ENCODE measurements around the gene TMEM174. TPM values are rescaled to one million over a fixed set of nuclear protein-coding genes. Genes with fewer than 3 reads are reported as not detected.

Gene TMEM174
- total RNA-seq, 2 experiments from 2014 or later: 0.25 TPM; not detected in 1

- H3K4me2 ChIP-seq (ENCODE audit: low read length): no peak overlapping the region
- intact Hi-C loops (cut with micrococcal nuclease; ENCODE audit: unreplicated experiment): no loop called here
- ChIA-PET POLR2A (no interaction called here), CTCF (ENCODE audit: unreplicated experiment) (interaction anchor here (0.8 kb wide), 1 partner anchor 35 kb away, joined by 3 read pairs; no protein-coding TSS in a partner anchor)
- H3K27ac ChIP-seq (ENCODE audit: low read depth, low read length, poor library complexity, severe bottlenecking): no peak overlapping the region
- H3K9me3 ChIP-seq (ENCODE audit: low read length): no peaks in the 10 kb centered on the region
- H3K36me3 ChIP-seq (ENCODE audit: insufficient read depth, low read length): no peaks in the 10 kb centered on the region
- H3K4me3 ChIP-seq (ENCODE audit: low read depth, low read length, poor library complexity, severe bottlenecking): no peak overlapping the region
- no peak for DNase-seq (ENCODE audit: low spot score)
- H2AFZ ChIP-seq (ENCODE audit: low read length): peak overlapping the region; percentile 37; the same call in 1 of the 2 replicates
- no peak for TF ChIP-seq CTCF (conservative IDR thresholded peaks at IDR 0.05; ENCODE audit: low read length)
- BruUV-seq (replicated peaks): no TSS peak
- no peaks in the 10 kb centered on the region for H3K79me2 ChIP-seq (ENCODE audit: insufficient read depth, low read depth, low read length)
- no peaks in the 10 kb centered on the region for H3K9me2 ChIP-seq (ENCODE audit: insufficient read depth, low read length)
- no peaks in the 10 kb centered on the region for H3K4me1 ChIP-seq (ENCODE audit: insufficient read depth, low read length, poor library complexity, severe bottlenecking)
- no peaks in the 10 kb centered on the region for H4K20me1 ChIP-seq (ENCODE audit: insufficient read depth, low read length)
These were observed 16.0 kb downstream of the TMEM174 start for GRCh38 chr5:73188764-73189531.

- intact Hi-C loops (cut with micrococcal nuclease; ENCODE audit: unreplicated experiment): no loop called here
- Histone ChIP-seq H3K4me1 (ENCODE audit: insufficient read depth, low read length, poor library complexity, severe bottlenecking) (no peaks in the 10 kb centered on the region), H3K4me3 (ENCODE audit: low read depth, low read length, poor library complexity, severe bottlenecking) (no peak overlapping the region), H2AFZ (ENCODE audit: low read length) (no peak overlapping the region), H3K9me3 (ENCODE audit: low read length) (no peaks in the 10 kb centered on the region), H3K27ac (ENCODE audit: low read depth, low read length, poor library complexity, severe bottlenecking) (no peak overlapping the region), H3K79me2 (ENCODE audit: insufficient read depth, low read depth, low read length) (no peaks in the 10 kb centered on the region), H3K9me2 (ENCODE audit: insufficient read depth, low read length) (no peaks in the 10 kb centered on the region), H3K4me2 (ENCODE audit: low read length) (no peak overlapping the region), H4K20me1 (ENCODE audit: insufficient read depth, low read length) (no peaks in the 10 kb centered on the region), H3K36me3 (ENCODE audit: insufficient read depth, low read length) (no peaks in the 10 kb centered on the region)
- ChIA-PET CTCF (ENCODE audit: unreplicated experiment) (no interaction called here), POLR2A (no interaction called here)
- DNase-seq (ENCODE audit: low spot score): peak; percentile 23
- no TSS peak for BruUV-seq (replicated peaks)
- TF ChIP-seq EZH2phosphoT487 (IDR thresholded peaks at IDR 0.05; ENCODE audit: borderline replicate concordance, low read depth, low read length) (no peak), CTCF (conservative IDR thresholded peaks at IDR 0.05; ENCODE audit: low read length) (no peak)
These were observed 16.9 kb downstream of the TMEM174 start for GRCh38 chr5:73189871-73190376.

- Histone ChIP-seq H3K4me1 (ENCODE audit: insufficient read depth, low read length, poor library complexity, severe bottlenecking) (no peaks in the 10 kb centered on the region), H3K9me3 (ENCODE audit: low read length) (no peaks in the 10 kb centered on the region), H4K20me1 (ENCODE audit: insufficient read depth, low read length) (no peaks in the 10 kb centered on the region), H2AFZ (ENCODE audit: low read length) (no peak overlapping the region), H3K27ac (ENCODE audit: low read depth, low read length, poor library complexity, severe bottlenecking) (no peak overlapping the region), H3K4me3 (ENCODE audit: low read depth, low read length, poor library complexity, severe bottlenecking) (no peak overlapping the region), H3K79me2 (ENCODE audit: insufficient read depth, low read depth, low read length) (no peaks in the 10 kb centered on the region), H3K4me2 (ENCODE audit: low read length) (no peak overlapping the region), H3K9me2 (ENCODE audit: insufficient read depth, low read length) (no peaks in the 10 kb centered on the region), H3K36me3 (ENCODE audit: insufficient read depth, low read length) (no peaks in the 10 kb centered on the region)
- BruUV-seq (replicated peaks): no TSS peak
- TF ChIP-seq EZH2phosphoT487 (IDR thresholded peaks at IDR 0.05; ENCODE audit: borderline replicate concordance, low read depth, low read length) (no peak), CTCF (conservative IDR thresholded peaks at IDR 0.05; ENCODE audit: low read length) (no peak)
- DNase-seq (ENCODE audit: low spot score): no peak
- intact Hi-C loops (cut with micrococcal nuclease; ENCODE audit: unreplicated experiment): no loop called here
- ChIA-PET CTCF (ENCODE audit: unreplicated experiment) (no interaction called here), POLR2A (no interaction called here)
These were observed 19.4 kb downstream of the TMEM174 start for GRCh38 chr5:73192370-73192769.

Data from OCI-LY7 (cell line).